NCI-H1417 (cell line): ENCODE measurements around the gene NKD1.
A peak's percentile ranks its signal among the peaks of the same experiment; 100 is the strongest.
"Not testable (repeated sequence)": the region's sequence is repeated elsewhere in the genome, so short reads cannot be mapped to it uniquely, and the experiment has no call there.

ENCODE experiments used
- DNase-seq, 3 experiments: peaks; one replicate each; lab custom pipeline; 2025; lab: John Stamatoyannopoulos, UW

Gene NKD1

DNA sequence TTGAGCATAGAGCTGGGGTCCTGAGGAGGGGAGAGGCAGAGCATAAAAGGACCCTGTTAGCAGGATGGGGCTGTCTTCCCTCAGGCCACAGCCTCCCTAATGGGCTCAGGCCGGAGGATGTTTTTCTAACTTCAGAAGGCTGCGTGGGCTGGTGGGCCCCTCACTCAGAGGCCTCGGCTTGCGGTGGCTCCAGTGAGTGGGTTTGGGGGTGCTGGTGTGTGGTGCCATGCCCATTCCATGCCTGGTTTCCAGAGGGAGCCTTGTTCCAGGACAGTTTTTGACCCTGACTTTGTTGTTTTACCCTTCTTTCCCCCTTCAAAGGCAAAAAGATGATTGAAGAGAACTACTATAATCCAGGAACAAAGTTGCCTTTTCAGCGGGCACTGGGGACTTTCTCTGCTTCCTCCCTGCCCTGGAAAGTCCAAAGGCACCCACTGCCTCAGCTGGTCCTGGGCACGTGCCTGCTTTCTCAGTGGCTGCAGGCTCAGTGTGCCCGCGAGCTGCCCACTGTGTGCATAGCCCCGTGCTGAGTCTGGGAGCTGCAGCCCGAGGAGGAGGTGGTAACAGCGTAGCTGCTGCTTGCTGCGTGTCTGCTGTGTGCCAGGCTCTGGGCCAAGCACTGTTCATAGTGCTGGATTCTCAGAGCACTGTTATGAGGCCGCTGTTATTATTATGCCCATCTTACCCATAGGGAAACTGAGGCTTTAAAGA, 11.8 kb downstream of the NKD1 start:
- no peak for DNase-seq

DNA sequence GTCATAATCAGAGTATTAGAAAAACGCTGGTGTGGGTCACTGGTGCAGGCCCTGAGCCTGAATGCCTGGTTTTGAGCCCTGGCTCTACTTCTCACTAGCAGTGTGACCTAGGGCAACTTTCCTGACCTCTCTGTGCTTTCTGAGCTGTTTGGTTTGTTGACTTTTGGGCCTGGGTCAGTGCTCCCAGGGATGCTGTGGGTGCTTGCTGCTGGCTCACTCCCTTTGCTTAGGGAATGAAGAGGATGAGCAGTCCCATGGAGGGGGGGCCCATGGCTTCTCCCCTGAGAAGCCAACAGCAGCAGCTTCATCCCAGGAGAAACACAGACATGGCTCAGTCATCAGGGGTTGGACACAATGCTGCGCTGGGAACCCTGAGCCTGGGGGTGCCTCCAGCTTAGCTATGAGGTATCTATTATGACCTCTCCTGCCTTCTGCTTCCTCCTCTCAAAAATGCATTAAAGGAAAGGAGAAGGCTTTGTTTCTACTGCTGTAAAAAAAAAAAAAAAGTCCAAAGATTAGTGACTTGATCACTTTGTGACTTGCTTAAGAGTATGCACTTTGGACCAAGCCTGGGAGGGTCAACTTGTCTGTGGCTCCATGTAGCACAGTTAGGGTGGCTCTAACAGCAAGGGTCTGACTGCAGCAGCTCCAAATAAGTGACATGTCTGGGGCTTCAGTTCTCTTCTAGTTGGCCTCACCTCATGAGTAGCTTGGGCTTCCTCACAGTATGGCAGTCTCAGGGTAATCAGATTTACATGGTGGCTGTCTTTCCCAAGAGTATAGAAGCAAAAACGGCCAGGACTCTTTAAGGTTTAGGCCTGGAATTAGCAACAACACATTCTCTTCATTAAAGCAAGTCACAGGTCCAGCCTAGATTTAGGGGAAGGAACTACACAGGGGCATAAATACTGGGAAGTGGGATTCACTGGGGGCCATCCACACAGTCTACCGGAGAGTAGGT, 13.0 kb downstream of the NKD1 start:
- DNase-seq, result no peak

DNA sequence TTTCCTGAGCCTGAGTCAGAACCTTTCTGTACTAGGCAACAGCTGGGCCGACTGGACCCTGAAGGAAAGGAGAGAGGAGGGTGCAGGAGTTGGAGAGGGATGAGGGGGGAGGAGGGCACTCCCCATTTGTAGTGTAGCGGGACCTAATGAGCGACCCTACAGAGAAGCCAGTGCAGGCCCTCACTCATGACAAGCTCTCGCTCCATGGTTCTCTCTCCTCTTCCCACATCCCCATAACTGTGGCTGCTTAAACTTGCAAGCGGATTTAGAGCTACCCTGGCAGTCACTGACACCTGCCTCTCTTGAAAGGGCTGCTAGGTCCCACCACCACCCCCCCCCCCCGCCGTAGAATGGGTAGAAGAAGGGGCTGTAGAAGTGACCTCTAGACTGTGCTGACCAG, 14.5 kb downstream of the NKD1 start:
- DNase-seq, result no peak

DNA sequence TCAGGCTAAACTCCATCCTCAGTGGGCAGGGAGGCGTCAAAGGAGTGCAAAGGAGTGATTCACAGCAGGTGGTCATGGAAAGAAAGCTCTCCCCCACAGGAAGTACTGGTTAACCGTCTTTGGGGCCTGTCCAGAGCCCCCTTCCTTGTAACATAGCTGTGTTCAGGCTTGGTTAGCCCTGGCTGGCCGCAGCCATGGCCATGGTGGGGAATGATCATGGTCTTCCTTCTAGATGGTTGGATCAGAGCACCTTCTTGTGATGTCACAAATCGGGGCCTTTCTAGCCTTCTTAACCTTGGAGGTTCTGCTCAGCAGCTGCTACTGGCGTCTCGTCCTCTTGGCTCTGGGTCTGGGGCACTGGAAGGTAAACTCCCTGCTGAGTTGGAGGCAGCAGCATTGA, 15.8 kb downstream of the NKD1 start:
- DNase-seq, result no peak

DNA sequence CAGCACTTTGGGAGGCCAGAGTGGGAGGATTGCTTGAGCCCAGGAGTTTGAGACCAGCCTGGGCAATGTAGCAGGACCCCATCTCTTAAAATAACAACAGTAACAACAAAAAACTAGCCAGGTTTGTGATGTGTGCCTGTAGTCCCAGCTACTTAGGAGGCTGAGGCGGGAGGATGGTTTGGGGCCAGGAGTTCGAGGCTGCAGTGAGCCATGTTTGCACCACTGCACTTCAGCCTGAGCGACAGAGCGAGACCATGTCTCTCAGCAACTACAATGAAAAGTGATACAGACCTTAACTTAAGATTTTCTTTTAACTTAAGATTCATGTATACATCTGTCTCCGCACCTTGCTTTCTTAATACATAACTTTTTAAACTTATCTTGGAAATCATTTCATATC, 17.2 kb downstream of the NKD1 start:
- no peak for DNase-seq

DNA sequence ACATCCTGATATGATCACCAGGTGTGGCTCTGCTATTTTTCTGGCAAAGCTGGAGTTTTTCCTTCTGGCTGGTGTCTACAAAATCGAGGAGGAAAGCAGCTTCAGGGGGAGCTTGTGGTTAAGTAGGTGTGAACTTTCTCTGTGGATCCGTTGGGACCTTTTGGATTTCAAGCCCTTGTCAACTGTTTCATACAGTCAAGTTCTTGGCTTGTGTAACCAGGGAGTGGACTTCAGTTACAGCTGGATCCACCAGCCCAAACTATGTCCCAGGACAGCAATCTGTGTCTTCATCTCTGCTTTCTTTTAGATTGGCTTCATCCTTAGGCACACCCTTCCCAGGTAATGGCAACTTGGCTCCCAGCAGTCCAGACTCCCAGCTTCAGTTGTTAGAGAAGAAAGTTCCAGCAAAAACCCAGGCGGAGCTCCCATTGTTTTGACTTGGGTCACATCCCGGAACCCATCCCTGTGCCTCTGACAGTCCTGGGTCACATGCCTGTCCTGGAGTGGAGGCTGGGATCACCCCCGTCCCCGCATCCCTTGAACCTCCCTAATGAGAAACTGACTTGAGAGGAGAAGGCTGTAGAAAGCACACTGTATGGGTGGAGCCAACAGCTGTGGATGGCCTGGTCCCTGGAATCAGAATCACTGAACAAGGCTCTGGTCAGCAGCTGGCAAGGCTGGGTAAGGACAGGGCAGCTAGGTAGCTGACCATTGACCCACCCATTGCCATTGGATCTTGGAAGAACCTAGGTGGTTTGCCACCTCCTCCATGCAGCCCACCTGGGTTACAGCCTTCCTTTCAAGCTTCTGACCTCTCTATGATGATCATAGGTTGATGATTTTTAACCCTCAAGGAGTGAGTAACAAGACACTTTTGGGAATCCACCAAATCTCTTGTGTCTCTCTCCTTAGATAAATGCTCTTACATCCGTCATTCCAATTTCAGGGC, 18.1 kb downstream of the NKD1 start:
- DNase-seq, result no peak

DNA sequence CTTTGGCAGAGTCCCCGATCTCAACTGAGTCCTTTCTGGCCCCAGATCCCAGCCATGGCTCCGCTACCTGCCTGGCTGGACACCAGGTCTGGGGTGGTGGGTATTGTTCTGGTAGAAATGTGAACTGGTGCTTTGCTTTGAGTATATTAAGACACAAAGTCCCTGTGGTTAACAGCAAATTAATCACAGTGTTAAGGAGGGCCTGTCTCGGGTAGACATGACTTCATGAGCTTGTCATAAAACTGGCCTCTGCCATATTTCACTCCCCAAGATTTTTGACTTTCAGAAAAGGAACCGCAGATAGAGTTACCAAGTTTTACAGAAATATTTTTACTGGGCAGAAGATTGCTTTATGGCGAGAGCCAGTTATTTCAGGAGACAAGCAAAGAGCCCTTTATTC, 19.5 kb downstream of the NKD1 start:
- DNase-seq, result no peak

DNA sequence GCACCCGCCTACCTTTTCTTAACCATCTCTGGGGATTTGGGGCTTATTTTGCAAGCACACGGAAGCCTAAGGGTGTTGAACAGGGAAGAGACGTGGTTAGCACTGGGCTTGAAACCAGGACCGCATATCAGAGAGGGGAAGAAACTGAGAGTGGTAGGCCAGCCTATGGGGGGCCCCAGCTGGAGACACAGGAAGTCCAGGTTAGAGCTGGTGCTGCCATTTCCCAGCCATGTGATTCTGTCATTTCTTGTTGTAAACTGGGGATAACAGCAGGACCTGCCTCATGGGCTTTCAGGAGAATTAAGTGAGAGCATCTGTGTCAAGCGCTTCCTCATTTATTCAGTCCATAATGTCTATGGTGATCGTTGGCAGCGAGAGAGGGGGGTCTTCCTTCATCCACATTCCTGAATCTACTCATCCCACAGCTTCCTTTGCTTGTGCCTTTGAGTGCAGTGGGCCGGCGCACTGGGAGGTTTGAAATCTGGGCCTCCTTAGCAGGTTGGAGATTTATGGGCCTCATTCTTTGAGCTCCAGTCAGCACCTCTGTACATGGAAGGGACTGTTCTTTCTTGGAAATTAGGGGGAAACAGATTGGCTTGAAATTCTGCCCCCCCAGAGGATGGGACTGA, 20.1 kb downstream of the NKD1 start:
- no peak for DNase-seq

DNA sequence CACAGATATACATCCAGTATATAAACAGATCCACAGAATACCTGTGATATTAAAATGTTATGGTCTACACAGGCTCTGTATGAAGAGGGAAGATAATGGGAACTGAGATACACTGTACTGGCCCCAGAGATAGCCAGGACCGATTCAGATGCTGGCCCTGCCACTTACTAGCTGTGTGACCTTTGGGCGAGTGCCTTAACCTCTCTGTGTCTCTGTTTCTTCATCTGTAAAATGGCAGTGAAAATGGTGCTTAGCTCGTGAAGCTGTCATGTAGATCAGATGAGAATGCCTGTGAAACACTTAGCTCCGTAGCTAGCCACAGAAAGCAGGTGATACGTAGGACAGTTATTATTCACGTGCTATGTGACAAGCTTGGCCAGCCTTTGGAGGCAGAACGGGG, 22.2 kb downstream of the NKD1 start:
- DNase-seq, result no peak

DNA sequence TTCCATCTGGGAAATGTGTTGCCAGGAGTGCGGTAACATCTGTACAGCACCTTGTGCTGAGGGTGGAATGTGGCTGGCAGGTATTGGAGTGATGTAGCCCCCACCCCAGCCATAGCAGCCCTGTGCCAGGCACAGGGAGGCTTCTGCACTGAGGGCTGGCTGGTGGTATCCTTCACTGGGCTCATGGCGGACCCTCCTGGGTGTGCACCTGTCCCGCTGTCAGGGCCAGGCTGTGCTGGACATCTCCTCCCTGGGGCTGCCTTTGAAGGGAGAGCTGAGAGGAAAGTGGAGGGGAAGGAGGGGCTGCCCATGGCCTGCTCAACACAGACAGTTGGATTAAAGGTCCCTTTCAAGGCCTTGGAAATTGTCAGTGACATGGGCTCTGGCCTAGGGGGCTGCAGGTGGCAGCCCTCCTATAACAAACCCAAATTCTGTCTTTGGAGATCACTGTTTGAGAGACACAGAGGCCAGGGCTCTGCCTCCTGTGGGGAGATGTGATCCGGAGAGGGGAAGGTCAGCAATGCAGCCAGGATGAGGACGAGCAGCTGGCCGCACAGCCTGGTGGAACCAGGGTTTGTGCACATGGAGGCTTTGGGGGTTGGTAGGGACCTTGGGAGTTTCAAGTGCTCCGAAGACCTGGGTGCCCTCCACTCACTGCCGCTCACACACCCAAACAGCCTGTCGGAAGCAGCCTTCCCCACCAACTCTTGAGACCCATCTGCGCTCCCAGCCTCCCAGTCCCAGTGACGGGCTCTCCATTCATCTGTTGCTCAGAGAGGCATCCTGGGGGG, 22.8 kb downstream of the NKD1 start:
- no peak for DNase-seq

DNA sequence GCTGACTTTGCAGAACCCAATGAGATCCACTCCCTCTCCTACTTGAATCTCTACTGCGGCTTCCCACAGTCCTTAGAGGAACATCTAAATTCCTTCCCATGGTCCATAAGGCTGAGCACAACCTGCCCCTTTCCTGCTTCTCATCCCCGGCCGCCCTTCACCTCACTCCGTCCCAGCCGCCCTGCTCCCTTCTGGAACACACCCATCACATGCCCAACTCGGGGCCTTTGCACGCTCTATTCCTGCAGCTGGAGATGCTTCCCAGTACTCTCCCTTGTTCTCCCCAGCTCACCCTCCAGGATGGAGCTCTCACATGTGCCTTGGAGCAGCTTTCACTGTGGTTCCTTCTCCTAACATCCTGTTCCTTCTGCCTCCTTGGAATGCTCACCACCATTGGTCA, 23.6 kb downstream of the NKD1 start:
- no peak for DNase-seq

GRCh38 chr16:50572700-50573099, 24.5 kb downstream of the NKD1 start:
- DNase-seq, result no peak

DNA sequence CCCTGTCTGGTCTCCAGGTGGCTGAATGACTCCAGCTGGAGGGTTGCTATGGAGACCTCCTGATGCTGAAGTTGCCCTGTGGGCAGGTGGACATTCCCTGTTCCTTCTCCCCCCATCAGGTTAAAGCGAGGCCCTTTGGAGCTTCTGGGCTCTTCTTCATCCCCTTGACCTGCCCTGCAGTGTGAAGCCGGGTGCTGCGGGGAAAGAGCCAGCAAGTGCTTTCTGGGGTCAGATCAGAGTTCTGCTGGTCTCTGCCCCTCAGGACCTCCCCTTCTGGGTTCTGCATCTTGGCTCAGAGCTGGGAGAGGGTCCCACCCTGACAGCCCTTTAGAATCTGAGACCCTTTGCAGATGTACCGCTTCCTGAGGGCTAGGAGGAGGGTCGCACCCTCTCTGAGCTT, 25.1 kb downstream of the NKD1 start:
- DNase-seq, result peak in 2 of 3 experiments; percentile 6 to 42

DNA sequence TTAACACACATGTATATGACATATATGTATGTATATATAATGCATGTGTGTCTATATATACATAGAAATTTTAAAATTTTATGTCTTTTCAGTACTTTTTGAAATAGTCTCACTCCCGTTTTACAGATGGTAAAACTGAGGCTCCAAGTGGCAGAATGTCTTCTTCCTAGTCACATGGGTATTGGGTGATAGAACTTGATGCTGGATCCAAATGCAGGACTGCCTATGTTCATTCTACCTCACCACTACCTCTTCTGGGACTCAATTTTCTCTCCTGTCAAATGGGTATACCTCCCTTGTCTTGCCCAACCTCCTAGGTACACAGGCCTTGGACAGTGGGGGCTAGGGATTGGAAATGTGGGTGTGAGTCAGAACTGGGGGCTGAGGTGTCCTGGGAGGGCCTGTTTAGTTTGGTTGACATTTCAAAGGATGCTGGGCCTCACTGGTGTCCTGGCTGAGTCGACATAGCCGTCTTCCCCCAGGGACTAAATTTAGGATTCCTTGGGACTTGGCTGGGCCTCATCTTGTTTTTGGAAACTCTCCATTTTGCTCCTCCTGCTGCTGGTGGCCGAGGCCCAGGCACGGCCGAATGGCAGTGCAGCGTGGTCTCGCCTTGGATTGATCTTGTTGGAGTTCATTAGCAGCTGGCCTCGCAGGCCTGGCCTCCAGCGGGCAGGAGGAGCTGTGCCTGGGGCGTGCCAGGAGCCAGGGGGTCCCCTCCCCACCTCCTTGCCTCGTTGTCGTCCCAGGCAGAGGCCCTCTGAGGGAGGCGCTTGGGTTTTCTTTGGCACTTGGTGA, 25.9 kb downstream of the NKD1 start:
- no peak for DNase-seq

DNA sequence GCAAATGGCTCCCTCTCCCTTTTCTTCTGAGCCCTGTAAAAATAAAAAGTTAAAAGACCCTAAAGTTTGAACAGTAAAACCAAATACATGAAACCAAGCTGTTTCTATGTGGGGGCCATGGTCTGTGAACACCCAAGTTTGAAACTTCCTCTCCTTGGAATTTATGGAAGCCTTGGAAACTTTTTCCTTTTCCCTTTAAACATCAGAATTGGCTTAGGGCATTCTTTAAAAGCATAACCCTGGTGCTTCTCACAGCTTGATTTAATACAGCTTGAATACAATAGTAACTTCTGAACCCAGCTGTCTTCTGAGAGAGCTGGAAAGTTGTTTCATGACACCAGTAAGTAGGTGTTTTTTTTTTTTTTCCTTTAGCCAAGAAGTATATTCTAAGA, 26.5 kb downstream of the NKD1 start:
- DNase-seq, result no peak

DNA sequence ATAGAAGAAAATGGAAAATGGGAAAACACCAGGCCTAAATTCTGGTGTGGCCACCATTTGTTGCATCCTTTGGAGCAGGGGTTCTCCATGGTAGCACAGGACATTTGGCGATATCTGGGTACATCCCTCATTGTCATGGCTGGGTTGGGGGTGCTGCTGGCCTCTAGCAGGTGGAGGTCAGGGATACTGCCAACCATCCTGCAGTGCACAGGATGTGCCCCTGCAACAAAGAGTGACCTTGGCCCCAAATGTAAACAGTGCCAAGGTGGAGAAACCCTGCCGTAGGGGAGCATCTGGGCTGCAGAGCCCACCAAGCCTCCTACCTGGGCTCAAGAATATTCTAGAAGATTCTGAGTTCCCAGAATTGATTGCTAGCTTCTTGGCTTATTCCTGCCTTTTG, 27.5 kb downstream of the NKD1 start:
- no peak for DNase-seq

GRCh38 chr16:50576403-50577113, 28.4 kb downstream of the NKD1 start:
- DNase-seq, result no peak

GRCh38 chr16:50578137-50578536, 29.9 kb downstream of the NKD1 start:
- no peak for DNase-seq

- not testable (repeated sequence) for DNase-seq
Observed at GRCh38 chr16:50579373-50579772, 31.2 kb downstream of the NKD1 start.
